ENCODE results near the gene PARD6B. TPM values are rescaled to one million over a fixed set of nuclear protein-coding genes. Genes with fewer than 3 reads are reported as not detected.
"Not testable (repeated sequence)": the region's sequence is repeated elsewhere in the genome, so short reads cannot be mapped to it uniquely, and the experiment has no call there.

Gene PARD6B
- total RNA-seq, 6 experiments from 2014 or later = 0.24 to 0.68 (median 0.51) TPM

DNA sequence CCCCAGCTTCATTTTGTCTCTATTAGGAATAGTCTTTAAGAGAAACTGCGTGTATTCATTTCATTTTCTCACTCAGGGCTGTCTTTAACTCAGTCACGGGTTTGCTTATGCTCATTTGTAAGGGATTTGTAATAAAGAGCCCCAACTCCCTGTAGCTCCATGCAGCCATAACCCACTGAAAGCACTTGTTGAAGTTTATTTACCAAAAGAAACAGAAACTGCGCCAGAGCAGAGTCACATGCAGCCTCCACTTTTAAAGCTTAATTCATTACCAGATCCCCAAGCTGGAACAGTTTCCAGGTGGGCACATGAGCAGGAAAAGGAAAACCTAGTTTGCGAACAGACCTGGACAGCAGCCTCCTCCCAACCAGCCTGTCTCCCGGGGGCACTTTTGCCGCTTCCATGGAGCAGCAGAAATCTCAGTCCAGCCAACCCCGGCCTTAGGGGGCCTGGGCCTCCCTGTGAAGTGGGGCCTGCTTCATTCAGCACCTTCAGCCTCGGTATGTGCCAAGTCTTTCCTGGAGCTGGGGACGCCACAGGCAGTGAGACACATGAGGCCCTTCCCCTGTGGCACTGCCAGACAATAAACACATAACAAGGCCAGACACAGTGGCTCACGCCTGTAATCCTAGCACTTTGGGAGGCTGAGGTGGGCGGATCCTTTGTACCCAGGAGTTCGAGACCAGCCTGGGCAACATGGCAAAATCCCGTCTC, 68.0 kb downstream of the PARD6B start:
- peaks cover 15% of the 10 kb centered on the region for H3K4me1 Mint-ChIP-seq (ENCODE audit: low read depth)
- DNase-seq = no peak
- H3K9me3 Mint-ChIP-seq = no peaks in the 10 kb centered on the region
- TF ChIP-seq, protein P1, sequence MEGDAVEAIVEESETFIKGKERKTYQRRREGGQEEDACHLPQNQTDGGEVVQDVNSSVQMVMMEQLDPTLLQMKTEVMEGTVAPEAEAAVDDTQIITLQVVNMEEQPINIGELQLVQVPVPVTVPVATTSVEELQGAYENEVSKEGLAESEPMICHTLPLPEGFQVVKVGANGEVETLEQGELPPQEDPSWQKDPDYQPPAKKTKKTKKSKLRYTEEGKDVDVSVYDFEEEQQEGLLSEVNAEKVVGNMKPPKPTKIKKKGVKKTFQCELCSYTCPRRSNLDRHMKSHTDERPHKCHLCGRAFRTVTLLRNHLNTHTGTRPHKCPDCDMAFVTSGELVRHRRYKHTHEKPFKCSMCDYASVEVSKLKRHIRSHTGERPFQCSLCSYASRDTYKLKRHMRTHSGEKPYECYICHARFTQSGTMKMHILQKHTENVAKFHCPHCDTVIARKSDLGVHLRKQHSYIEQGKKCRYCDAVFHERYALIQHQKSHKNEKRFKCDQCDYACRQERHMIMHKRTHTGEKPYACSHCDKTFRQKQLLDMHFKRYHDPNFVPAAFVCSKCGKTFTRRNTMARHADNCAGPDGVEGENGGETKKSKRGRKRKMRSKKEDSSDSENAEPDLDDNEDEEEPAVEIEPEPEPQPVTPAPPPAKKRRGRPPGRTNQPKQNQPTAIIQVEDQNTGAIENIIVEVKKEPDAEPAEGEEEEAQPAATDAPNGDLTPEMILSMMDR (IDR thresholded peaks at IDR 0.05) = no peak
- no peak overlapping the region; the same call in 1 of the 2 replicates for H3K4me3 Mint-ChIP-seq
- H3K36me3 Mint-ChIP-seq (ENCODE audit: low read depth) = no peaks in the 10 kb centered on the region
- peaks cover 2% of the 10 kb centered on the region; the same call in 1 of the 2 replicates for H3K27me3 Mint-ChIP-seq (ENCODE audit: insufficient read depth)
- peak overlapping the region; percentile 43; the same call in 1 of the 2 replicates for H3K27ac Mint-ChIP-seq

DNA sequence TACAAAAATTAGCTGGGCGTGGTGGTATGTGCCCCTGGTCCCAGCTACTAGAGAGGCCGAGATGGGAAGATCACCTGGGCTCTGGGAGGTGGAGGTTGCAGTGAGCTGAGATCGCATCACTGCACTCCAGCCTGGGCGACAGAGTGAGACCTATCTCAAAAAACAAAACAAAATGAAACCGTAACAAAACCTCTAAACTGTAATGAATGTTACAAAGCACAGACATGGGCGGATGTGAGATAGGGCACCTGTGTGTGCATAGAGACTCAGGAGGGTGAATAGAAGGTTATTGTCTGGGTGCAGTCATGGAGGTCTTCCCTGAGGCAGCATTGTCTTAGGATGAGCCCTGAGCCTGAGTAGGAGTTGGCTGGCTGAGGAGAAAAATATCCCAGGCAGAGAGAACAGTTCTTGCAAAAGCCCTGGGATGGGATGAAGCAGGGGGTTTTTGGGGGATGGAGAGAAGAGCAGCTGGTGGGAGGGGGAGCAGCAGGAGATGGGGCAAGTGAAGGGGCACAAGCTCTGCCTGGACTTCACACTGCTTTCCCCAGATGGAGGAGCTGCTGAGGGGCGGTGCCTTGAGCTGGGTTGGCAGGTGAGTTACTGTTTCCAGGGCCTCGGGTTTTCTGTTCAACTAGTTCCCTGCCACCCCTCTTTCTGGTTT, 68.6 kb downstream of the PARD6B start:
- no peaks in the 10 kb centered on the region for H3K9me3 Mint-ChIP-seq
- H3K27ac Mint-ChIP-seq = no peak overlapping the region
- TF ChIP-seq, protein P1 (IDR thresholded peaks at IDR 0.05) = no peak
- H3K4me3 Mint-ChIP-seq = no peak overlapping the region
- peaks cover 15% of the 10 kb centered on the region for H3K4me1 Mint-ChIP-seq (ENCODE audit: low read depth)
- H3K27me3 Mint-ChIP-seq (ENCODE audit: insufficient read depth) = peaks cover 2% of the 10 kb centered on the region; the same call in 1 of the 2 replicates
- H3K36me3 Mint-ChIP-seq (ENCODE audit: low read depth) = no peaks in the 10 kb centered on the region
- no peak for DNase-seq

DNA sequence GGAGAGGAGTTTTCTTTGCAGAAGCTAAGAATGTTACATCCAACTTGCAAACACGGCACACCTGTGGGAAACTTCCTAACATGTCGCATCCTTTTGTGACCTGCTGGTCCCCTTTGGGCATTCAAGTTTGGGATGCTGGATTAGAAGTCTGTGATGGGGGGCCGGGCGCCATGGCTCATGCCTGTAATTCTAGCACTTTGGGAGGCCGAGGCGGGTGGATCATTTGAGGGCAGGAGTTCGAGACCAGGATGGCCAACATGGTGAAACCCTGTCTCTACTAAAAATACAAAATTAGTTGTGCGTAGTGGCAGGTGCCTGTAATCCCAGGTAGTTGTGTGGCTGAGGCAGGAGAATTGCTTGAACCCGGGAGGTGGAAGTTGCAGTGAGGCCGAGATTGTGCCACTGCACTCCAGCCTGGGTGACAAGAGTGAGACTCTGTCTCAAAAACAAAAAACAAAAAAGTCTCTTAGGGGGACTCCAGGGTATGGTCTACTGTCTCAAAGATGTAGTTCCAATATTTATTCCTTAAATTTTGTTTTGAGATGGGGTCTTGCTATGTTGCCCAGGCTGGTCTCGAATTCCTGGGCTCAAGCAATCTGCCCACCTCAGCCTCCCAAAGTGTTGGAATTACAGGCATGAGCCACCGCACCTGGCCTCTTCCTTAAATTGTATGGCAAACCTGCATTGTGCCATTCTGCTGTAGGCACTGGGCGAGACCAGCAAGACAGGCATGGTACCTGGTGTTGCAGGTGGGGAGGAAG, 69.8 kb downstream of the PARD6B start:
- not testable (repeated sequence) for H3K27ac Mint-ChIP-seq; H3K27me3 Mint-ChIP-seq (ENCODE audit: insufficient read depth); H3K4me3 Mint-ChIP-seq; H3K9me3 Mint-ChIP-seq; DNase-seq; H3K36me3 Mint-ChIP-seq (ENCODE audit: low read depth); H3K4me1 Mint-ChIP-seq (ENCODE audit: low read depth)

DNA sequence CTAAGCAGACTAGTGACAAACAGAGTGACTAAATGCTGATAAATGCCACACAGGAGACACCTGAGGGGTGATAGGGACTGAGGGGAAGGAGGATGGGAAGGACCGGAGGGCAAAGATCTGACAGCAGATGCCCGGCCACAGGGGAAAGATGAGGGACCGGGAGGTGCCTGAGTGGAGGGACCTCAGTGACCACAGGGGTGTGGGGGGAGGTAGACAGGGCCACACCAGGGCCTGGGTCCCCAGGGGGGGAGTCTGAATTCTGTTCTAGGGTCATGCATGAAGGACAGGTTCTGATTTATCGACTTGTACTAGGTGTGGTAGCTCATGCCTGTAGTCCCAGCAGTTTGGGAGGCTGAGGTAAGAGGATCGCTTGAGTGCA, 70.4 kb downstream of the PARD6B start:
- DNase-seq = no peak
- Mint-ChIP-seq H3K4me3 (no peak overlapping the region), H3K27ac (no peak overlapping the region), H3K27me3 (ENCODE audit: insufficient read depth) (peaks cover 2% of the 10 kb centered on the region; the same call in 1 of the 2 replicates), H3K4me1 (ENCODE audit: low read depth) (peaks cover 9% of the 10 kb centered on the region), H3K36me3 (ENCODE audit: low read depth) (no peaks in the 10 kb centered on the region), H3K9me3 (no peaks in the 10 kb centered on the region)
- TF ChIP-seq, protein P1 (IDR thresholded peaks at IDR 0.05) = no peak

DNA sequence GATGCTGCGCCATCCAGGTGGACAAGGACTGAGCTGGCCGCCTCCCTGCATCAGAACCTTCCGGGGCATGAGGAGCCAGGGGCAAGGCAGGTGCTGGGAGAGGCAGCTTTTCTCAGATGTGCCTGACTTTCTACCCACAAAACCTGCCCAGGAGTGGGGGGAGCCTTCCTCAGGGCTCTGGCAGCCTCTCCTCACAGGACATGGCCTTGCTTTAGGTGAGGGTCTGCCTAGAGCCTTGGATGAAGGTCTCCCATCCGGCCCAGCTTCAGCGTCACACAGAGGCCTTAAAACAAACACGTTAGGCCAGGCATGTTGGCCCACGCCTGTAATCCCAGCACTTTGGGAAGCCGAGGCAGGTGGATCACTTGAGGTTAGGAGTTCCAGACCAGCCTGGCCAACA, 70.9 kb downstream of the PARD6B start:
- H3K4me3 Mint-ChIP-seq = no peak overlapping the region
- H3K36me3 Mint-ChIP-seq (ENCODE audit: low read depth) = no peaks in the 10 kb centered on the region
- peaks cover 9% of the 10 kb centered on the region for H3K4me1 Mint-ChIP-seq (ENCODE audit: low read depth)
- TF ChIP-seq, protein P1 (IDR thresholded peaks at IDR 0.05) = no peak
- no peak for DNase-seq
- no peaks in the 10 kb centered on the region for H3K9me3 Mint-ChIP-seq
- H3K27ac Mint-ChIP-seq = no peak overlapping the region
- H3K27me3 Mint-ChIP-seq (ENCODE audit: insufficient read depth) = no peaks in the 10 kb centered on the region
